HG03571 (cell line): ENCODE data around the gene TFRC.
"Not testable (repeated sequence)": the region's sequence is repeated elsewhere in the genome, so short reads cannot be mapped to it uniquely, and the experiment has no call there.

Source experiments
- ATAC-seq: cut with Tn5 transposase; IDR thresholded peaks from one replicate; pipeline ENCODE4 v1.9.1; 2021; ENCODE audit not compliant: unreplicated experiment

Gene TFRC

GRCh38 chr3:196007744-196008335 is 74.0 kb downstream of the TFRC start:
- ATAC-seq = no peak

- not testable (repeated sequence) for ATAC-seq
These were observed 76.6 kb downstream of the TFRC start for GRCh38 chr3:196005338-196005737.

- ATAC-seq = not testable (repeated sequence)
These were observed 77.4 kb downstream of the TFRC start for GRCh38 chr3:196004359-196005052.

- ATAC-seq = no peak
These were observed 78.3 kb downstream of the TFRC start for GRCh38 chr3:196003611-196004010.

GRCh38 chr3:196002721-196003120 is 79.2 kb downstream of the TFRC start:
- ATAC-seq = not testable (repeated sequence)

- ATAC-seq = not testable (repeated sequence)
These were observed 80.7 kb downstream of the TFRC start for GRCh38 chr3:196001240-196001639.

GRCh38 chr3:196000360-196000950 is 81.4 kb downstream of the TFRC start:
- ATAC-seq = not testable (repeated sequence)

- ATAC-seq = no peak
These were observed 82.0 kb downstream of the TFRC start for GRCh38 chr3:195999896-196000295.
